HepG2 (cell line): ENCODE data around the gene NRL. TPM values are rescaled to one million over a fixed set of nuclear protein-coding genes. Genes with fewer than 3 reads are reported as not detected.

Experiments used
- EP300 ChIP-seq, 3 experiments: sonication (generic) in 1 of 3; formaldehyde crosslinking in 1 of 3; IDR thresholded peaks; 2 replicates each; pipeline versions ENCODE4 v1.5.1 to v1.6.1; 2011 to 2020; ENCODE audit warnings: low read depth in 2 of 3, low read length in 2 of 3, borderline replicate concordance in 1 of 3, improper control_type of control experiment in 1 of 3, mild to moderate bottlenecking in 1 of 3, missing genetic modification reagents in 1 of 3, moderate library complexity in 1 of 3
- FOXP1 ChIP-seq, 2 experiments: fragments of 450-650 bp in 1 of 2; IDR thresholded peaks; 2 replicates each; pipeline ENCODE4 v1.6.1; 2017 to 2018; ENCODE audit warnings: antibody characterized with exemption in 1 of 2
- GTF2F1 ChIP-seq: fragments of 150-350 bp; IDR thresholded peaks from 2 replicates; pipeline ENCODE4 v1.6.1; 2014; ENCODE audit warnings: low read length
- GTF3A ChIP-seq: sonication (generic); formaldehyde crosslinking; conservative IDR thresholded peaks from 2 replicates; pipeline ENCODE4 v1.4.0; 2020; ENCODE audit warnings: mild to moderate bottlenecking, missing genetic modification reagents
- HMGXB4 ChIP-seq, 2 experiments: sonication (generic) in 1 of 2; formaldehyde crosslinking in 1 of 2; IDR thresholded peaks; 2 replicates each; pipeline versions ENCODE4 v1.4.0 to v1.6.1; 2018 to 2020; ENCODE audit warnings: missing genetic modification reagents in 2 of 2, borderline replicate concordance in 1 of 2, low read depth in 1 of 2, mild to moderate bottlenecking in 1 of 2, missing biosample characterization in 1 of 2
- KLF6 ChIP-seq: IDR thresholded peaks from 2 replicates; pipeline ENCODE4 v1.8.0; 2016; ENCODE audit warnings: missing biosample characterization, missing genetic modification reagents
- PHF8 ChIP-seq: sonication (generic); formaldehyde crosslinking; IDR thresholded peaks from 2 replicates; pipeline ENCODE4 v1.5.0; 2020; ENCODE audit warnings: missing genetic modification reagents
- PLRG1 ChIP-seq: fragments of 450-650 bp; conservative IDR thresholded peaks from 2 replicates; pipeline ENCODE4 v1.6.1; 2016
- POLR2AphosphoS5 ChIP-seq: IDR thresholded peaks from 2 replicates; pipeline ENCODE4 v1.6.1; 2012; ENCODE audit warnings: low read depth, low read length
- POLR2G ChIP-seq: fragments of 200-400 bp; formaldehyde crosslinking; IDR thresholded peaks from 2 replicates; pipeline ENCODE4 v1.6.1; 2018; ENCODE audit warnings: mild to moderate bottlenecking, low read depth, low read length, moderate library complexity
- RAD21 ChIP-seq: fragments of 450-650 bp; formaldehyde crosslinking; IDR thresholded peaks from 2 replicates; pipeline ENCODE4 v1.5.0; 2020; ENCODE audit warnings: mild to moderate bottlenecking
- SP4 ChIP-seq: sonication (generic); formaldehyde crosslinking; IDR thresholded peaks from 2 replicates; pipeline ENCODE4 v1.8.1; 2023; ENCODE audit warnings: mild to moderate bottlenecking, missing genetic modification reagents
- TARDBP ChIP-seq: sonication (generic); formaldehyde crosslinking; IDR thresholded peaks from 2 replicates; pipeline ENCODE4 v1.8.0; 2022; ENCODE audit warnings: mild to moderate bottlenecking, missing genetic modification reagents
- ZNF276 ChIP-seq: sonication (generic); formaldehyde crosslinking; IDR thresholded peaks from 2 replicates; pipeline ENCODE4 v1.4.0; 2020; ENCODE audit warnings: mild to moderate bottlenecking, low read depth, missing genetic modification reagents
- ZNF3 ChIP-seq: IDR thresholded peaks from 2 replicates; pipeline ENCODE4 v1.7.0; 2017; ENCODE audit warnings: inconsistent platforms
- ZNF333 ChIP-seq: sonication (generic); formaldehyde crosslinking; IDR thresholded peaks from 2 replicates; pipeline ENCODE4 v1.4.0; 2020; ENCODE audit warnings: mild to moderate bottlenecking, missing genetic modification reagents, borderline replicate concordance
- ZNF598 ChIP-seq: sonication (generic); formaldehyde crosslinking; IDR thresholded peaks from 2 replicates; pipeline ENCODE4 v1.5.1; 2020; ENCODE audit warnings: mild to moderate bottlenecking, missing genetic modification reagents, borderline replicate concordance
- ZNF777 ChIP-seq: sonication (generic); formaldehyde crosslinking; IDR thresholded peaks from 2 replicates; pipeline ENCODE4 v1.4.0; 2020; ENCODE audit warnings: missing genetic modification reagents
- ZNF790 ChIP-seq: sonication (generic); formaldehyde crosslinking; IDR thresholded peaks from 2 replicates; pipeline ENCODE4 v1.8.0; 2022; ENCODE audit warnings: missing genetic modification reagents, mild to moderate bottlenecking, borderline replicate concordance
- ZNF841 ChIP-seq: sonication (generic); formaldehyde crosslinking; IDR thresholded peaks from 2 replicates; pipeline ENCODE4 v1.8.1; 2023; ENCODE audit warnings: missing genetic modification reagents, borderline replicate concordance
- ZZZ3 ChIP-seq: sonication (generic); formaldehyde crosslinking; IDR thresholded peaks from 2 replicates; pipeline ENCODE4 v1.4.0; 2020; ENCODE audit warnings: missing genetic modification reagents, mild to moderate bottlenecking, borderline replicate concordance
- polyA plus RNA-seq, 8 experiments: library from polyadenylated mRNA; depleted of rRNA in 3 of 8; stranded (reverse) in 7 of 8; unstranded in 1 of 8; fragments of >200 nt; fragmentation: Illumina TruSeq in 4 of 8; extraction: Trizol in 4 of 8; gene quantifications; 2 replicates each; pipeline versions ENCODE4 v1.2.1 to v1.2.3, GENCODE V29; 2011 to 2016; ENCODE audit warnings: low read depth in 4 of 8, missing spikeins in 1 of 8, mixed read lengths in 1 of 8; ENCODE audit not compliant: insufficient read depth in 1 of 8
- total RNA-seq, 5 experiments: library from RNA; depleted of rRNA; stranded (reverse); fragments of >200 nt; fragmentation: Illumina TruSeq; extraction: Trizol; gene quantifications; 2 replicates each; pipeline ENCODE4 v1.2.3, GENCODE V29; 2016; ENCODE audit warnings: low read depth in 1 of 5
- TF ChIP-seq, protein P1 (sequence below): sonication (generic); formaldehyde crosslinking; IDR thresholded peaks from 2 replicates; pipeline ENCODE4 v1.4.0; 2020; ENCODE audit warnings: missing genetic modification reagents, borderline replicate concordance

The NRL gene
- total and polyA plus RNA-seq, 2 of the 13 experiments (the other 11 are each of a cell fraction or from before 2014, with no cell fraction given) = 2.5 to 4.7 TPM

DNA sequence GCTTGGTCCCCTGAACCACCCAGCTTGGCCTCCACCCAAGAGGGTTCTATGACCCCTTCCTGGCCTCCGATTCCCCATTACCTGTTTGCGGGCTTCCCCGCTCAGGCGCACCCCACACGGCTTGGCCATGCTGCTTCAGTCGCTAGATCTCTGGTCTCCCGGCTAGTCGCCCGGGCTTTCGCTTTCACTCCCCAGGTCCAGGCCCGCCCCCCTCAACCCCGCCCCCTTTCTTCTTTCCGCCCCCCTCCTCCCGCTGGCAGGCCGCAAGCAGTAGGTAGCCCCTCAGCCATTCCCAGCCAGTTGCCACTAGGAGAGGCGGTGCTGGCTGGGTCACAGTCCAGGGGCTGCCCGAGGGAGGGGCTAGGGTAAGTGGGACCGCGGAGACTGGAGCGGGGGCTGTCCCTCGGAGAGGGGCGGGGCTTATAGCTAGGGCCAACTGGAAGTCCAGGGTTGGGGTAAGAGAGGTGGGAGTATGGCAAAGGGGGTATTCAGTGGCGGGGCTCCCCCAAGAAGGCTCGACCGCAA, 31.8 kb upstream of the NRL start, which contains the start of gene PSME2 (continued):
- TF ChIP-seq HMGXB4 (CRISPR knock-in tag; IDR thresholded peaks at IDR 0.05; ENCODE audit: borderline replicate concordance in 1 of 2, low read depth in 1 of 2) (peak in 1 of 2 experiments; percentile 79; a peak in 3 of 4 replicates), EP300 (IDR thresholded peaks at IDR 0.05; ENCODE audit: low read depth in 2 of 2, low read length in 2 of 2) (peak in 1 of 2 experiments; percentile 35; a peak in 1 of 4 replicates), EP300 (CRISPR knock-in tag; IDR thresholded peaks at IDR 0.05; ENCODE audit: borderline replicate concordance) (no peak), POLR2G (peak; percentile 84), ZNF333 (peak; percentile 80; the same call in 1 of the 2 replicates), GTF2F1 (0 out of 2 replicates have a peak, but pooled peaks have one; percentile 42), ZZZ3 (CRISPR knock-in tag) (peak; percentile 23), FOXP1 (IDR thresholded peaks at IDR 0.05) (no peak), FOXP1 (CRISPR knock-in tag; IDR thresholded peaks at IDR 0.05) (peak; percentile 27; the same call in 1 of the 2 replicates), ZNF598 (CRISPR knock-in tag) (peak; percentile 82), KLF6 (CRISPR knock-in tag) (peak; percentile 42; the same call in 1 of the 2 replicates), ZNF841 (CRISPR knock-in tag) (no peak), ZNF790 (no peak), PLRG1 (no peak), RAD21 (peak; percentile 51; the same call in 1 of the 2 replicates), PHF8 (CRISPR knock-in tag) (peak; percentile 72; the same call in 1 of the 2 replicates), TARDBP (CRISPR knock-in tag) (peak; percentile 86; the same call in 1 of the 2 replicates), SP4 (CRISPR knock-in tag) (no peak), ZNF777 (CRISPR knock-in tag) (no peak), POLR2AphosphoS5 (peak; percentile 97), ZNF3 (peak; percentile 2; the same call in 1 of the 2 replicates), ZNF276 (CRISPR knock-in tag) (no peak; the same call in 1 of the 2 replicates), GTF3A (CRISPR knock-in tag) (no peak)
- TF ChIP-seq, protein P1, sequence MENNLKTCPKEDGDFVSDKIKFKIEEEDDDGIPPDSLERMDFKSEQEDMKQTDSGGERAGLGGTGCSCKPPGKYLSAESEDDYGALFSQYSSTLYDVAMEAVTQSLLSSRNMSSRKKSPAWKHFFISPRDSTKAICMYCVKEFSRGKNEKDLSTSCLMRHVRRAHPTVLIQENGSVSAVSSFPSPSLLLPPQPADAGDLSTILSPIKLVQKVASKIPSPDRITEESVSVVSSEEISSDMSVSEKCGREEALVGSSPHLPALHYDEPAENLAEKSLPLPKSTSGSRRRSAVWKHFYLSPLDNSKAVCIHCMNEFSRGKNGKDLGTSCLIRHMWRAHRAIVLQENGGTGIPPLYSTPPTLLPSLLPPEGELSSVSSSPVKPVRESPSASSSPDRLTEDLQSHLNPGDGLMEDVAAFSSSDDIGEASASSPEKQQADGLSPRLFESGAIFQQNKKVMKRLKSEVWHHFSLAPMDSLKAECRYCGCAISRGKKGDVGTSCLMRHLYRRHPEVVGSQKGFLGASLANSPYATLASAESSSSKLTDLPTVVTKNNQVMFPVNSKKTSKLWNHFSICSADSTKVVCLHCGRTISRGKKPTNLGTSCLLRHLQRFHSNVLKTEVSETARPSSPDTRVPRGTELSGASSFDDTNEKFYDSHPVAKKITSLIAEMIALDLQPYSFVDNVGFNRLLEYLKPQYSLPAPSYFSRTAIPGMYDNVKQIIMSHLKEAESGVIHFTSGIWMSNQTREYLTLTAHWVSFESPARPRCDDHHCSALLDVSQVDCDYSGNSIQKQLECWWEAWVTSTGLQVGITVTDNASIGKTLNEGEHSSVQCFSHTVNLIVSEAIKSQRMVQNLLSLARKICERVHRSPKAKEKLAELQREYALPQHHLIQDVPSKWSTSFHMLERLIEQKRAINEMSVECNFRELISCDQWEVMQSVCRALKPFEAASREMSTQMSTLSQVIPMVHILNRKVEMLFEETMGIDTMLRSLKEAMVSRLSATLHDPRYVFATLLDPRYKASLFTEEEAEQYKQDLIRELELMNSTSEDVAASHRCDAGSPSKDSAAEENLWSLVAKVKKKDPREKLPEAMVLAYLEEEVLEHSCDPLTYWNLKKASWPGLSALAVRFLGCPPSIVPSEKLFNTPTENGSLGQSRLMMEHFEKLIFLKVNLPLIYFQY (CRISPR knock-in tag) = no peak; the same call in 1 of the 2 replicates
